Hematopoietic multipotent progenitor cell treated with erythropoietin and hydrocortisone succinate and interleukin-3 and kit ligand, for 6 days (in vitro differentiated cells): ENCODE measurements around the gene SH3GL1.
A peak's percentile ranks its signal among the peaks of the same experiment; 100 is the strongest.

Experiments
- DNase-seq: peaks from one replicate; pipeline ENCODE4 v3.0.0-alpha.2; 2015

Gene SH3GL1

GRCh38 chr19:4431808-4432674, 31.7 kb upstream of the SH3GL1 start:
- peak; percentile 61 for DNase-seq

DNA sequence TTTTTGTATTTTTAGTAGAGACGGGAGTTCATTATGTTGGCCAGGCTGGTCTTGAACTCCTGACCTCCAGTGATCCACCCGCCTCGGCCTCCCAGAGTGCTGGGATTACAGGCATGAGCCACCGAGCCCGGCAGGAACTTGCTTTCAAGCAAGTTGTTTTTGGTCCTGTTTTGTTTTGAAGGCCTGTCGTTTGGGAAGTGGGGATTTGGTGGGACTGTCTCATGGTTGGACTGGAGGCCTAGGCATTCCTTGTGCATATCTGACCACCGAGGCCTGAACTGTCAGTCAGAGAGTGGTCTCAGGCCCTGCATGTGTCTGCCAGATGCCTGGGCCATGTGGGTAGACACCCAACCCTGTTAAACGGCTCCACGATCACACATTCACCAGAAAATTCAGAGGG, 30.9 kb upstream of the SH3GL1 start:
- no peak for DNase-seq

DNA sequence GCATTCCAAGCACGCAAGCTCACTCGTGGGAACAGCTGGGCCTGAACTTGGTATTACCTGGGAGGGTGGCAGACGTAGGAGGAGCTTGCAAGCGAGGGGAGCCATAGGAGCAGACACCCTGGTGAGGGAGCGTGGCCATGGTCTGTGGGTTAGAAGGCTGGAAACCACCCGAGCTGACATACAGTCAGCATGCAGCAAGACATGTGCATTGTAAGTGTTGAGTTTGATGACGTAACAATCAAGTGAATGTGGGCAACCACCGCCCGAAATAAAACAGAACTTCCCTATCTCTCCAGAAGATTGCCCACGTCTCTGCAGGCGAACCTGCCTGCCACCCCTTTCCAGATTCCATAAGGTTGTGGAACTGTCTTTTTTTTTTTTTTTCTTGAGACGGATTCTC, 30.4 kb upstream of the SH3GL1 start:
- peak; percentile 72 for DNase-seq

GRCh38 chr19:4429771-4430171, 29.4 kb upstream of the SH3GL1 start:
- no peak for DNase-seq

- DNase-seq = no peak
Measured at GRCh38 chr19:4429256-4429655, 28.9 kb upstream of the SH3GL1 start.

DNA sequence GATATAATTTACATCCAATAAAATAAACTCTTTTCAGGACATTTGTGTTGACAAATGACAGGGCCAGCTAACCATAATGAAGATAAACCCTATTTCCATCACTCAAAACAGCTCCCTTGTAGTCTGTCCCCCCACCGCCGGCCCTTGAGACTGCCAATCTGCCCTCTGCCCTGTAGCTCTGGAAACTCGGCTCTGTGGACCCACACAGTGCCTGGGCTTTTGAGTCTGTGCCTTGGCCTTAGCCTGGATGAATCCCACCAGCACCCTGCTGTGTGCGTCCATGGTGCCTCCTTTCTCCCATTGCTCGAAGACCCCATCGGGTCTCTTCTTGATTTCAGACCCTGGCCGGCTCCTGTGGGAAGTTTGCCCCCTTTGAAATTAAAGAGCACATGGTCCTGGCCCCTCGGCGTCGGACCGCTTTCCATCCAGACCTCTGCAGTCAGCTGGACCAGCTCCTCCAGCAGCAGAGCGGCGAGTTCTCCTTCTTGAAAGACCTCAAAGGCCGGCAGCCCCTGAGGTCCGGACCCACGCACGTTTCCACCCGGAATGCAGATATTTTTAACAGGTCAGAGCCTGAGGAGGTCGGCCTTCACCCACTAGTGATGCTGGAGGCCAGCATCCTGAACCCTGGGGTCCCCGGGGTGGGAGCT, 28.1 kb upstream of the SH3GL1 start:
- DNase-seq = no peak

GRCh38 chr19:4425537-4425936, 25.2 kb upstream of the SH3GL1 start:
- no peak for DNase-seq

DNA sequence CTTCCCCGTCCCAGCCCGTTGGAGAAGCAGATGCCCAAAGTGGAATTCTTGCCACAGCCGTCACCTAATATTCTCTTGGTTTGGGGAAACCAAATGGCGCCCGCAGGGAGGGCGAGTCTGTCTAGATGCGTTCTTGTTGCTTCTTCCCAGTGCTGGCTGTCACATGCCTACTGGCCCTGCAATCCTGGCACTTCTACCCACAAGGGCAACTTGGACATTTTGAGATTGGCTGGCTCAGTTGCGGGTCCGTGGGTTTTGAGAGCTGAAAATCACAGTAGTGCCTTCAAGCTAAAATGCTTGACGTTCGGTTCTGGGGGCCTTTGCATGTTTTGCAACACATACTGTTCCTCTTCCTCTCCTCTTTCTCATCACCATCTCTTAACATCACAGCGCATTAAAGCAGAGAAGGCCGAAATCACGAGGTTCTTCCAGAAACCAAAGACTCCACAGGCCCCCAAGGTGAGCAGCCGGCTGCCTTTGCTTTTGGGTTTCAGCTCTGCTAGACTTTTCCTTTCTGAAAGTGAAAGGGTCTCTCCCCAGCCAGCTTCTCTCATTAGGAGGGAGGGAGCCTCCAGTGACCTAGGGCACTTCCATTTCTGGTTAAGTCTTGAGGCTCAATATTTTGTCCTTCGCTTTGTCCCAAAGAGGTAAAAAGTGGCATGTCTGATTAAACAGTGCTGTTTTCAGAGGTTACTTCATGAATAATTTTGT, 23.2 kb upstream of the SH3GL1 start:
- DNase-seq = no peak

GRCh38 chr19:4416268-4416667, 15.9 kb upstream of the SH3GL1 start:
- DNase-seq = no peak

DNA sequence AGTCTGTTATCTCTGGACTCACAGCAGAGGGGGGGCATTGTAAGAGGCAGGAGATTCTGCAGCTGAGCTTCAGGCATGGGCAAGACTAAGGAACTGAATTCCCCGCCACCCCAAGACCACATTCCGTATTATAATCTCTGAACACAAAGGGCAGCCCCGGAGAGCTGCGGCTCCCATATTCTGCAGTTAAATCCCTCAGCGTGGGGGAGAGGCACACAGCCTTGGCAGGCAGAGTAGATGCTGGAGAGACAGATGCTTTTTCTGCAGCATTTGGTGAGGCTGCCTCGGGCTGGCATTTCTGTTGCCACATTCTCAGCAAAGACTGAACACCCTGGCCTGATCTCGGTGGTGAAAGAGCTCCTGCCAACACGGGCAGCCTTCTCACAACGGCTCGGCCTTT, 15.0 kb upstream of the SH3GL1 start:
- no peak for DNase-seq

DNA sequence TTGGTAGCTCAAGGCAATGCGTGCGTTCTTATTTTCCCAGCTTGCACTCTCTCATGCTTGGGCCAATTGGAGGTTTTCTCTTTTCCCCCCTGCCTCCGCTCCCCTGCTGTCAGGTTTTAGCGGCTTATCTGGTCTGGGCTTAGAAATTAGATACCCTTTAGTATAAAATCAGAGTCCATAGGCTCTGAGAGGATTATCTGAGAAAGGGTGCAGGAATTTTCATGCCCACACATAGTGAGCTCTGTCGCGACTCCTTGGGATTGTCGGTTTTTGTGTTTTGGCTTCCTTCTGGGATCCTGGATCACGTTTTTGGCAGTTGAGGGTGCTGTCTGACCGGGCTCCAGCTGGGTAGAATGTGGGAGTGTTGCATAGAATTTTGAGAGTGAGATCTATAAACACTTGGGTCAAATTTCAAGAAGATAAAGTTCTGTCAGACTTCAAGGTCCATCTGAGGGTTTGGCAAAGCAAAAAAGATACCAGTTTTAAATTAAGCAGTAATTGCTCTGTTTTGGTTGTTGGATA, 14.5 kb upstream of the SH3GL1 start:
- no peak for DNase-seq

GRCh38 chr19:4414144-4414799, 13.9 kb upstream of the SH3GL1 start:
- DNase-seq = no peak

DNA sequence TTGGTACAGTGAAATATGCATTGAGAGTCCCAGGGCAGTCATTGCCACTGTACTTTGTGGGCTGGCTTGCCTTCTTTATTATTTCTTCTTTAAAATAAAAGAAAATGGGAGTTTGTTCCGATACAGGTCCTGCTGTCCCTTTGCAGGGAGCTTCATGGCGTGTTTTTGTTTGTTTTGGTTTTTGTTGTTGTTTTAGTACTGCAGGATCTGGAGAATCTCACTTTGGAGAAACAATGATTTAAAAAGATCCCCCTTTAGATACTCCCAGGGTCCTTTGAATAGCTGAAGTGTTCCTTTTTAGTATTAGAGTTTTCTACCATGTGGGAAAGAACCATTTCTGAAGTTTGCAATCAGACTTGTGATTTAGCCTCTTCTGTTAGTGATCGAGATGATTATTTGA, 13.2 kb upstream of the SH3GL1 start:
- DNase-seq = no peak

GRCh38 chr19:4409123-4409933, 9.0 kb upstream of the SH3GL1 start:
- no peak for DNase-seq

GRCh38 chr19:4406626-4407025, 6.3 kb upstream of the SH3GL1 start:
- no peak for DNase-seq

DNA sequence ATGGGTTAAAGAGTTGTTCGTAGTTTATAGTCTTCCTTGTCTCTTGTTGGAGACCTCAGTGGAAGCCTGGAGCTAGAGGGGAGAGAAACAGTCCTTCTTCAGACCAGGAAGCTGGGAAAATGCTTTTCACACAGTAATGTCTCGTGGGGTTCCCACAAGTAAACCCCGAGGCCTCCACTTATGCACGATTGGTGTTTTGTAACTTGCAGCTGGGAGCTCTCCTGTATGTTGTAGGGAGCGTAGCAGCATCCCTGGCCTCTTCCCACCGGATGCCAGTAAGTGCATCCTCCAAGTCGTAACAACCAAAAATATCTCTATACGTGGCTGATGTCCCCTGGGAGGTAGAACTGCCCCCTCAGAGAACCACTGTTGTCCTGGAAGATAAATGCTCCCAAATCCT, 5.6 kb upstream of the SH3GL1 start:
- DNase-seq = no peak

DNA sequence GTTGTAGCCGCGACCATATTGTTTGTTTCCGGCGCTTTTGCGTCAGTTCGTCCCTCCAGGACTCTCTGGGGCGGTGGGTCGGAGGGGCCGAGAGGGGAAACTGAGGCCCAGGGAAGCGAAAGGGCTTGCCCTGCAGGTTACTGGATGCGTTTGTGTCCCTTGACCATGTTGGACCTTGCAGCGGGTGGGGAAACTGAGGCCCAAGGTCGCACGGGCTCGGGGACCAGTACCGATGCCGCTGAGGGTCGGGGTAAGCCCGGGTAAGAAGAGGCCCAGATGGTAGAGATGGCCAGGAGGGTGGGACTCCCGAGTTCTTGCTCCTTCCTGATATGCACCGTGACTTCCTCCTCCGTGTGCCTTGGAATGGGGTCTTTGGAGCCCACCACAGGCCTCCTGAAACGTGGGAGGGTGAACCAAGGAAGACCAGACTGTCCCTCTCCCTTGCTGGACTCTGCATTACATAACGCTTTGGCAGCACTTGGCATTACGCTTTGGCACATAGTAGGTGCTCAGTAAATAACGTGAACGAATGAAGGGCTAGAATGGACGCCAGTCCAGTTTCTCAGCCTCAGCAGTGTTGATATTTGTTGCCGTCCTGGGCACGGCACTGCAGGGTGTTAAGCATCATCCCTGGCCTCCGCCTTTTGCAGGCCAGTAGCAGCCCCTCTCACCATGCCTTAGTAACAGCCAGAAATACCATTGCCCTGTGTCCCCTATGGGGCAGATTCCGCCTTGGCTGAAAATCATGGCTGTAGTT, 2.8 kb upstream of the SH3GL1 start:
- peak; percentile 49 for DNase-seq

GRCh38 chr19:4402171-4403004, 2.0 kb upstream of the SH3GL1 start, which contains the start of gene CHAF1A:
Gene CHAF1A (plus strand): TSS chr19:4402640. CDS start chr19:4402763, 123 bp downstream.
- peak; percentile 100 for DNase-seq

- DNase-seq = no peak
Measured at GRCh38 chr19:4401769-4402170, 1.4 kb upstream of the SH3GL1 start.

- DNase-seq = peak; percentile 56
Measured at GRCh38 chr19:4399812-4400134, 574 bp downstream of the SH3GL1 start.
